Measurements from ENCODE around the gene FASN.

The FASN gene

GRCh38 chr17:82101767-82102679 lies 4.0 kb upstream of the FASN start:
- no peak for DNase-seq (ENCODE audit: low read depth, low spot score)

- peak; percentile 49 for DNase-seq (ENCODE audit: low read depth, low spot score)
Measured at GRCh38 chr17:82101301-82101715, 3.3 kb upstream of the FASN start.

GRCh38 chr17:82100502-82101298 lies 2.7 kb upstream of the FASN start:
- no peak for DNase-seq (ENCODE audit: low read depth, low spot score)

- peak; percentile 60 for DNase-seq (ENCODE audit: low read depth, low spot score)
Measured at GRCh38 chr17:82098939-82099763, 1.1 kb upstream of the FASN start.

GRCh38 chr17:82097919-82098168 lies 192 bp downstream of the FASN start:
- DNase-seq (ENCODE audit: low read depth, low spot score): no peak

DNA sequence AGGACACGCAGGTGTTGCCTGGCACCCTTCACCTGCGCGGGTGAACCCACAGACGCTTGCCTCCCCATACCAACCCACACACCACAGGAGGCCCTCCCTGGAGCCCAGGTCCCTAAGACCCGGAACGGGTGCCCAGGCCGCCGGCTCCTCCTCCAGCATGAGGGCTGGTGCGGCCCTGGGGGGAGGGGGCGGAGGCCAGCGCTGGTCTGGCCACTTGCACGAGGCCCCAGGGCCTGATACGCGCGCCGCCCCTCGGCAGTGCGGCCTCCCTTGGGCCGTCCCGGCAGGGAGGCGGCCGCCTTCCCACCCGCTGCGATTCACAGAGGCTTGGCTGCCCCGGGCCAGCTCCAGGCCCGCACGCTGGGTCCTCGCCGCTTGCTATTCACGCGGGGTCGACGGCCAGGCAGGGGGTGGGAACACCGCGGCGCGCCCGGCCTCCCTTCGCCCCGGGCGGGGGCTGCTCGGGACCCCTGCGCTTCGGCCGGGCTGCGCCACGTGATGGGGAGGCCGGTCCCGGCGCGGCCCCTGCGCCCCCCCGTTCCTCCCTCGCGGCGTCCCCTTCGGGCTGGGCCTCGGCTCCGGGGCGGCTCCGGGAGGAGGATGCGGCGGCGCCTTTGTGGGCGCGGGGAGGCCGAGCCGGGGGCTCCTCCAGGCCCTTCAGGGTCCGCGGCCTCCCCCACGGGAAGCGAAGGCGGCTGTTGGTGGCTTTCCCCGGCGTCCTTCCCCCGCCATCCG lies 685 bp downstream of the FASN start:
- peak; percentile 58 for DNase-seq (ENCODE audit: low read depth, low spot score)

DNA sequence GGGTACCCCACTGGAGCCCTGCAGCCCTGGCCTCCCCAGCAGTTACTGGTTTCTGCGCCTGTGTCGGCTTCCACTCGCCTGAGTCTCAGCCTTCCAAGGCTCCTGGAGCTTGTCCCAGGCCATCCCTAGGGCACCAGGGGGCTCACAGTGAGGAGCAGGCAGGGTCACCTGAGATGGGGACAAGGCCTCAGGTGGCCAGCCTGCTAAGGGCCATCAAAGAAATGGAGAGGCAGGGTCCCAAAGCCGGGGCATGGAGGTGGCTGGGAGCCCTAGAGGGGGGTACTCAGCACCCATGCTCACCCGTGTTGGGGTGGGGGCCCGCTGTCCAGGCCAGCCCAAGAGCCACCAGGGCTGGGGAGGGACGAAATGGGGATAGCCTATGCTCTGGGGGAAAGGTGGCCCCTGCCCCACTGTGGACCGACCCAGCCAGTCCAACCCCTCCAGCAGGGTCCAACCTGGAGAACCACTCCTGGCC lies 1.3 kb downstream of the FASN start:
- no peak for DNase-seq (ENCODE audit: low read depth, low spot score)

DNA sequence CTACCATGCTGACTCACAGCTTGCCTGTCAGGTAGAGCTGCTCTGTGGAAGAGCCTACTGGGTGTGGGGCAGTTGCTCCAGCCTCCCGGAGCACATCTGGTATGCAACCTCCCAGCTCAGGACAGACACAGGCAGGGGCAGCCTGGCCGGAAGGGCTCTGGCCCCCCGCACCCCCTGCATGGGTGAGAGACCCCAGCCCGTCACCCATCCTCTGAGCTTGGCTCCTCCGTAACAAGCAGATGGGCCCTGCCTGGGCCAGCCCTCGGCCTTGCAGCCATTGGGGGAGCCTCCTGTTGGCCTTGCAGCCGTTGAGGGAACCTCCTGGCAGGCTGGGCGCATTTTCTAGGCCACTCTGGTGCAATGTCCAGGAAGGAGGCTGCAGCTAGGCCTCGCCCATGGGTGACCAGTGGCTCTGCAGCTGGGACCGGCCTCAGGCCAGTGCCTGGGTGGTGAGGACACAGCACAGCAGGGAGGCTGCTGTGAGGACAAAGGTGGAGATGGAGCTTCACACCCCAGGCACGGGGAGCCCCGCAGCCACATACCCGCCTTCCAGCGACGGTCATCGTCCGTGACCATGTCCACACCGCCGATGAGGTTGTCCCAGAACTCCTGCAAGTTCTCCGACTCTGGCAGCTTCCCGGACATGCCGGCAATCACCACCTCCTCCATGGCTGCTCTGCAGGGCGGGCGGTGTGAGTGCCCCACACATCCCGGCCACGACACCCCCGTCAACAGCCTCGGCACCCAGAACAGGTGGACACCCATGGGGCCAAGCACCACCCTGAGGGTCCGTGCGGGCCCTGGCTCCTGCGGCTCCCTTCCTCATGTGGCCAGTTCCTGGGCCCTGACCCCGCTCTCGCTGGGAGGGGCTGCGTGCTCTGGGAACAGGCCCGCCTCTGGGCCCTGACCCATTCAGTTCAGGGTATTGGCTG lies 2.0 kb downstream of the FASN start:
- peak; percentile 37 for DNase-seq (ENCODE audit: low read depth, low spot score)

DNA sequence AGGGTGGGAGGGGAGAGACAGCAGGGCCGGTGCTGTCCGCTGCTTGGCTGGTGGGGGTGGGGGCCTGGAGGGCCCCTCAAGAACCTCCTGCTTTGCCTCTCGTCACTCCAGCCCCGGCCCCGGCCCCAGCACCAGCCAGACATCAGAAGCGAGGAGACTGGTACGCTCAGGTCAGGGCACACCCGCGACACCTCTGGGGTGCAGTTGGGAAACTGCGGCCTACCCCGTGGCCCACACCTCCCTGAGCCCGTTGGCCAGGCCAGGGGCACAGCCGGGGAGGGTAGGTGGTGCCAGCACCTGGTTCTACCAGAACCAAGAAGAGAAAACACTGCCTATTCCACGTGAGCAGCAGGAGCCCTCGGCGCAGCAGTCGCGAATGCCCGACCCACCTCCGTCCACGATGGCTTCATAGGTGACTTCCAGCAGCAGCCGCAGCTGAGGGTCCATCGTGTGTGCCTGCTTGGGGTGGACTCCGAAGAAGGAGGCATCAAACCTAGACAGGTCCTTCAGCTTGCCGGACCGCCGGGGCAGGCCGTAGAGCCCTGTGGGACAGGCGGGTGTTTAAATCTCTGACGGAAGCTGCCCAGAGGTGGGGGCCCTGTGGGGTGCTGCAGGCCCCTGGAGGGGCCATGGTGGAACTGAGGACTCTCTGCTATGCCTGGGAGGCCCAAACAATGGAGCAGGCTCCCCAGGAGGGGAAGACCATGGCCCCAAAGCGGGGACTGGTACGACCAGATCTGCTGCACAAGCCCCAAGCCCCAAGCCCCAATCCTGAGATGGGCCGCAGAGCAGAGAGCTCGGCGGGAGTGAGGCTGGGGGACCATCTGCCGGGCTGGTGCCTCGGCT lies 2.9 kb downstream of the FASN start:
- DNase-seq (ENCODE audit: low read depth, low spot score): no peak

DNA sequence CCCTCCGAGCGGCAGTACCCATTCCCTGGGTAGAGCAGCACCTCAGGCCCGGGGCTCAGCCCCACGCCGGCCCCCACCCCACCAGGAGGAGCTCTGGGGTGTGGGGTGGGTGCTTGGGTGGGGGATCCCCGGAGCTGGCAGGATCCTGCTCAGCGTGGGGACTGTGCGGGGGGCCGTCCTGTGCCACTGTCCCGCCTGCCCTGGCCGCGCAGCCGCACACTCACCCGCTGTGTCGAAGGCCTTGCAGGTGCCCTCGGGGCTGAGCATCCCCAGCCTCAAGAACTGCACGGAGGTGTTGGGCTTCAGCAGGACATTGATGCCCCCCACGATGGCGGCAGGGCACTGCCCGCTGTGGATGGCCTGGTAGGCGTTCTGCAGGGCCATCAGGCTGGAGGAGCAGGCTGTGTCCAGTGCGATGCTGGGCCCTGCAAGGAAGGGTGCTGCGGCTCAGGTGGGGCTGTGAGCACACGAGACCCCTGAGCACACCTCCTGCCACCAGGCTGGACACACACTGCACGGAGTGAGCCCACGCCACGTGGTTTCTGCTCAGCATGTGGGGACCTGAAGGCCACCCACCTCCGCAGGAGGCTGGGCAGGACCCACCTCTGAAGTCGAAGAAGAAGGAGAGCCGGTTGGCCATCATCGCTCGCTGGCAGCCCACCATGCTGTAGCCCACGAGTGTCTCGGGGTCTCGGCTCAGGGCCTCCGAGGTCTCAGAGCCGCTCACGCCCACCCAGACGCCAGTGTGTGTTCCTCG lies 4.9 kb downstream of the FASN start:
- no peak for DNase-seq (ENCODE audit: low read depth, low spot score)

DNA sequence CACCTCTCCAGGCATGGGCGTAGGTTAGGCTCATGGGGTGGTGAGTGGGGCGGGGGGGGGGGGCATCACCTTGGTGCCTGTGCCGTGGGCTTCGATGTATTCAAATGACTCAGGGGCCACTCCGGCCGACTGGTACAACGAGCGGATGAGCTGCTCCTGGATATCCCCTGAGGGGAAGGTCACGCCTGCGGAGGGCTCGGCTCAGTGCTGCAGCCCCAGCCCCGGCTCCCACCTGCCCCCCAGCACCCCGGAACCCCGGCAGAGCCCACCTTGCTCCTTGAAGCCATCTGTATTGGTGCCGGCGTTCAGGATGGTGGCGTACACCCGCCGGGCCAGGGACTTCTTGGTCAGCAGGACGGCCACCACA lies 5.4 kb downstream of the FASN start:
- no peak for DNase-seq (ENCODE audit: low read depth, low spot score)

- DNase-seq (ENCODE audit: low read depth, low spot score): no peak
Measured at GRCh38 chr17:82092094-82092586, 5.9 kb downstream of the FASN start.

GRCh38 chr17:82091264-82092066 lies 6.6 kb downstream of the FASN start:
- no peak for DNase-seq (ENCODE audit: low read depth, low spot score)

DNA sequence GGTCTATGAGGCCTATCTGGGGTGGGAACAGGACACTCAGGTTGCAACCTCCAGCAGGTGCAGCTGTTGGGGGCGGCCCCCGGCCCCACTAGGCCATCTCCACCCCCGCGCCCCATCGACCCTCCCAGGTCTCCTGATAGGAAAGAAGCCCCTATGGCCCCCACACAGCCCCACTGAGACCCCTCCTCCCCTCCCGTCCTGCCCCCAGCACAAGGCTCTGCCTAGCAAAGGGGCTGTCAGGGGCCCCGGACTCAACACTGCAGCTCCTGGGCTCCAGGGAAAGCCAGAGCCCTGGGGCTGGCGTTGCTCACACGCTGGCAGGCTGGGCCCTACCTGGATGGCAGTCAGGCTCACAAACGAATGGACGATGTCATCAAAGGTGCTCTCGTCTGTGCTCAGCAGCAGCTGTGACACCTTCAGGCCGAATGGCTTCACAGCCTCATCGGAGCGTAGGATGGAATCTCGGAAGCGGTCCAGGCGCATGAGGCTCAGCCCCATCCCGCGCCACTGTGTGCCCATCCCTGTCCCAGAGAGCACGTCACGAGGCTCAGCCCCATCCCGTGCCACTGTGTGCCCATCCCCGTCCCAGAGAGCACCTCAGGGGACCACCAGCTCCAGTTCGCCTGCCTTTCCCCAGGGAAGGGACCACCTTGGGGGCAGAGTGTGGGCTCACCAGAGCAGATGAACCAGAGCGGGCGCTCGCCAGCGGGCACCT lies 7.3 kb downstream of the FASN start:
- DNase-seq (ENCODE audit: low read depth, low spot score): no peak

- DNase-seq (ENCODE audit: low read depth, low spot score): no peak
Measured at GRCh38 chr17:82089723-82090548, 8.1 kb downstream of the FASN start.

All from ELF-1 (cell line).